ENCODE data around the gene RBM3. TPM values are rescaled to one million over a fixed set of nuclear protein-coding genes. Genes with fewer than 3 reads are reported as not detected.
A peak's percentile ranks its signal among the peaks of the same experiment; 100 is the strongest.
"Not testable (repeated sequence)": the region's sequence is repeated elsewhere in the genome, so short reads cannot be mapped to it uniquely, and the experiment has no call there.

Gene RBM3
- total RNA-seq, 1 donor from 2014 or later: 121 TPM

GRCh38 chrX:48541140-48541814 lies 33.0 kb upstream of the RBM3 start:
- H3K4me3 ChIP-seq: no peak overlapping the region
- H3K27me3 ChIP-seq (ENCODE audit: low read depth): no peaks in the 10 kb centered on the region
- TF ChIP-seq, protein P1, sequence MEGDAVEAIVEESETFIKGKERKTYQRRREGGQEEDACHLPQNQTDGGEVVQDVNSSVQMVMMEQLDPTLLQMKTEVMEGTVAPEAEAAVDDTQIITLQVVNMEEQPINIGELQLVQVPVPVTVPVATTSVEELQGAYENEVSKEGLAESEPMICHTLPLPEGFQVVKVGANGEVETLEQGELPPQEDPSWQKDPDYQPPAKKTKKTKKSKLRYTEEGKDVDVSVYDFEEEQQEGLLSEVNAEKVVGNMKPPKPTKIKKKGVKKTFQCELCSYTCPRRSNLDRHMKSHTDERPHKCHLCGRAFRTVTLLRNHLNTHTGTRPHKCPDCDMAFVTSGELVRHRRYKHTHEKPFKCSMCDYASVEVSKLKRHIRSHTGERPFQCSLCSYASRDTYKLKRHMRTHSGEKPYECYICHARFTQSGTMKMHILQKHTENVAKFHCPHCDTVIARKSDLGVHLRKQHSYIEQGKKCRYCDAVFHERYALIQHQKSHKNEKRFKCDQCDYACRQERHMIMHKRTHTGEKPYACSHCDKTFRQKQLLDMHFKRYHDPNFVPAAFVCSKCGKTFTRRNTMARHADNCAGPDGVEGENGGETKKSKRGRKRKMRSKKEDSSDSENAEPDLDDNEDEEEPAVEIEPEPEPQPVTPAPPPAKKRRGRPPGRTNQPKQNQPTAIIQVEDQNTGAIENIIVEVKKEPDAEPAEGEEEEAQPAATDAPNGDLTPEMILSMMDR (IDR thresholded peaks at IDR 0.05; ENCODE audit: borderline replicate concordance): no peak
- intact Hi-C loops (cut with micrococcal nuclease): no loop called here
- DNase-seq: no peak
- H3K27ac ChIP-seq (replicated peaks): no peak overlapping the region
- no peaks in the 10 kb centered on the region for H3K9me3 ChIP-seq (replicated peaks)
- peaks cover 11% of the 10 kb centered on the region for H3K4me1 ChIP-seq
- peaks cover 23% of the 10 kb centered on the region for H3K36me3 ChIP-seq

- Histone ChIP-seq H3K4me3 (no peak overlapping the region), H3K36me3 (peaks cover 32% of the 10 kb centered on the region), H3K27me3 (ENCODE audit: low read depth) (no peaks in the 10 kb centered on the region), H3K9me3 (replicated peaks) (no peaks in the 10 kb centered on the region), H3K27ac (replicated peaks) (no peak overlapping the region), H3K4me1 (peaks cover 6% of the 10 kb centered on the region)
- TF ChIP-seq, protein P1 (IDR thresholded peaks at IDR 0.05; ENCODE audit: borderline replicate concordance): no peak
- intact Hi-C loops (cut with micrococcal nuclease): no loop called here
- no peak for DNase-seq
These were observed 25.4 kb upstream of the RBM3 start for GRCh38 chrX:48548871-48549270.

DNA sequence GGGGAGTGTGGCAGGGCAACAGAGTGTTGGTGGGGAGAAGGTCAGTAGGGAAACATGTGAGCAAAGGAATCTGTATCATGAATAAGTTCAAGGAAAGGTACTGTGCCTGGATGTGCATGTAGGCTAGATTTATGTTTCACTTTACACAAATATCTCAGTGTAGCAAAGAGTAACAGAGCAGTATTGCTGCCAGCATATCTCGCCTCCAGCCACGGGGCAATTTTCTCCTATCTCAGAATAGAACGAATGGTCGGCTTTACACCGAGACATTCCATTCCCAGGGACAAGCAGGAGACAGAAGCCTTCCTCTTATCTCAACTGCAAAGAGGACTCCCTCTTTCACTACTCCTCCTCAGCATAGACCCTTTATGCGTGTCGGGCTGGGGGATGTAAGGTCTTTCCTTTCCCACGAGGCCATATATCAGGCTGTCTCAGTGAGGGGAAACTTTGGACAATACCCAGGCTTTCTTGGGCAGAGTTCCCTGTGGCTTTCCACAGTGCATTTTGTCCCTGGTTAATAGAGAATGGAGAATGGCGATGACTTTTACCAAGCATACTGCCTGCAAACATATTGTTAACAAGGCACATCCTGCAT lies 18.5 kb upstream of the RBM3 start:
- H3K27me3 ChIP-seq (ENCODE audit: low read depth); DNase-seq; H3K4me3 ChIP-seq; intact Hi-C loops (cut with micrococcal nuclease); H3K9me3 ChIP-seq (replicated peaks): not testable (repeated sequence)
- H3K36me3 ChIP-seq: peaks cover 20% of the 10 kb centered on the region
- H3K27ac ChIP-seq (replicated peaks): peak overlapping the region; percentile 73
- peaks cover 11% of the 10 kb centered on the region for H3K4me1 ChIP-seq

DNA sequence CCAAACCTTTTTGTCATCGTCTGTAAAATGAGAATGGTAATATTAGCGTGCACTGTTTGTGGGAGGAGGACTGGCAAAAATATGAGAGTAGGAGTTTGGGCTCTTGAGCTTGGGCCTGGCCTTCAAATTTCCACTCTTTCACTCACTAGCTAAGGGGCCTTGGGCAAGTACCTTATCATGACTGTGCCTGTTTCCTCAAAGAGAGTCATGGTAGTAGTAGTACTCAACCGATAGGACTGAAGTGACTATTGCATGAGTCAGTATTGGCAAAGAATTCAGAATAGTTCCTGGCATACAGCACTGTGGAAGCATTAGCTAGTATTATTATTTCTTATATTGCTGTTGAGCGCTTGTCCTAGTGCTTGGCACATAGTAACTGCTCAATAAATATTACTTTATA lies 16.0 kb upstream of the RBM3 start:
- intact Hi-C loops (cut with micrococcal nuclease): no loop called here
- Histone ChIP-seq H3K4me1 (peaks cover 6% of the 10 kb centered on the region), H3K27me3 (ENCODE audit: low read depth) (no peaks in the 10 kb centered on the region), H3K36me3 (peaks cover 21% of the 10 kb centered on the region), H3K9me3 (replicated peaks) (no peaks in the 10 kb centered on the region), H3K4me3 (no peak overlapping the region), H3K27ac (replicated peaks) (peak overlapping the region; percentile 50)
- TF ChIP-seq, protein P1 (IDR thresholded peaks at IDR 0.05; ENCODE audit: borderline replicate concordance): no peak
- DNase-seq: no peak

DNA sequence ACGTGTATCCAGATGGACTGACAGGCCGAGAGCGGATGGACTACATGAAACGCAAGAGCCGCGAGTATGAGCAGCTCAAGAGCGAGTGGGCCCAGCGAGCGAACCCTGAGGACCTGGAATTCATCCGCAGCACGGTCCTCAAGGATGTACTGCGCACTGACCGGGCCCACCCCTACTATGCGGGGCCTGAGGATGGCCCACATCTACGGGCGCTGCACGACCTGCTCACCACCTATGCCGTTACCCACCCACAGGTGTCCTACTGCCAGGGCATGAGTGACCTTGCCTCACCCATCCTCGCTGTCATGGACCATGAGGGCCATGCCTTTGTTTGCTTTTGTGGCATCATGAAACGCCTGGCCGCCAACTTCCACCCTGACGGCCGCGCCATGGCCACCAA lies 14.6 kb upstream of the RBM3 start:
- no peak overlapping the region for H3K4me3 ChIP-seq
- H3K27ac ChIP-seq (replicated peaks): no peak overlapping the region
- H3K9me3 ChIP-seq (replicated peaks): no peaks in the 10 kb centered on the region
- DNase-seq: no peak
- TF ChIP-seq, protein P1 (IDR thresholded peaks at IDR 0.05; ENCODE audit: borderline replicate concordance): no peak
- H3K4me1 ChIP-seq: peaks cover 12% of the 10 kb centered on the region
- peaks cover 21% of the 10 kb centered on the region for H3K36me3 ChIP-seq
- H3K27me3 ChIP-seq (ENCODE audit: low read depth): no peaks in the 10 kb centered on the region
- intact Hi-C loops (cut with micrococcal nuclease): no loop called here

GRCh38 chrX:48560056-48560455 lies 14.2 kb upstream of the RBM3 start:
- TF ChIP-seq, protein P1 (IDR thresholded peaks at IDR 0.05; ENCODE audit: borderline replicate concordance): no peak
- intact Hi-C loops (cut with micrococcal nuclease): no loop called here
- no peaks in the 10 kb centered on the region for H3K27me3 ChIP-seq (ENCODE audit: low read depth)
- H3K4me1 ChIP-seq: peaks cover 12% of the 10 kb centered on the region
- DNase-seq: no peak
- H3K9me3 ChIP-seq (replicated peaks): no peaks in the 10 kb centered on the region
- H3K36me3 ChIP-seq: peaks cover 21% of the 10 kb centered on the region
- no peak overlapping the region for H3K4me3 ChIP-seq
- H3K27ac ChIP-seq (replicated peaks): no peak overlapping the region
